NT2/D1 (cell line): ENCODE results near the gene STARD10.

Source experiments
- DNase-seq: peaks from one replicate; pipeline ENCODE4 v3.0.0-alpha.2; 2011; ENCODE audit warnings: low read depth, low spot score
- H3K27me3 ChIP-seq: 2 replicates; pipeline ENCODE4 v1.6.0; 2011; ENCODE audit warnings: mild to moderate bottlenecking; ENCODE audit not compliant: insufficient read length, insufficient read depth
- H3K36me3 ChIP-seq: 2 replicates; pipeline ENCODE4 v1.6.1; 2011; ENCODE audit warnings: mild to moderate bottlenecking, low read length, mixed read lengths; ENCODE audit not compliant: insufficient read depth, insufficient read length
- H3K4me1 ChIP-seq: 2 replicates; pipeline ENCODE4 v1.5.1; 2011; ENCODE audit not compliant: insufficient read depth, insufficient read length
- H3K4me3 ChIP-seq: 2 replicates; pipeline ENCODE4 v1.5.1; 2011; ENCODE audit warnings: low read depth; ENCODE audit not compliant: insufficient read length
- H3K9ac ChIP-seq: 2 replicates; pipeline ENCODE4 v1.6.0; 2011; ENCODE audit warnings: low read depth; ENCODE audit not compliant: insufficient read length
- H3K9me3 ChIP-seq: 2 replicates; pipeline ENCODE4 v1.5.1; 2011; ENCODE audit warnings: mild to moderate bottlenecking, low read length; ENCODE audit not compliant: insufficient read depth
- SUZ12 ChIP-seq: IDR thresholded peaks from 2 replicates; pipeline ENCODE4 v1.6.1; 2011; ENCODE audit not compliant: insufficient read length, insufficient read depth; ENCODE audit errors: extremely low read depth
- YY1 ChIP-seq: IDR thresholded peaks from 2 replicates; pipeline ENCODE4 v1.6.1; 2011; ENCODE audit not compliant: insufficient read length, insufficient read depth
- ZNF274 ChIP-seq: IDR thresholded peaks from 2 replicates; pipeline ENCODE4 v1.6.1; 2011; ENCODE audit warnings: mild to moderate bottlenecking, low read depth, low read length

The STARD10 gene

GRCh38 chr11:72741429-72741833 lies 52.4 kb downstream of the STARD10 start:
- H3K9ac ChIP-seq, result peak overlapping the region; percentile 56
- no peaks in the 10 kb centered on the region for H3K36me3 ChIP-seq
- DNase-seq, result no peak
- H3K27me3 ChIP-seq, result no peaks in the 10 kb centered on the region
- H3K4me3 ChIP-seq, result no peak overlapping the region
- peaks cover 23% of the 10 kb centered on the region for H3K4me1 ChIP-seq
- no peaks in the 10 kb centered on the region for H3K9me3 ChIP-seq
- TF ChIP-seq ZNF274 (no peak), YY1 (no peak), SUZ12 (no peak)

- Histone ChIP-seq H3K4me1 (peaks cover 26% of the 10 kb centered on the region), H3K27me3 (no peaks in the 10 kb centered on the region), H3K36me3 (no peaks in the 10 kb centered on the region), H3K9ac (no peak overlapping the region), H3K4me3 (no peak overlapping the region), H3K9me3 (no peaks in the 10 kb centered on the region)
- no peak for DNase-seq
- TF ChIP-seq SUZ12, result no peak
- TF ChIP-seq ZNF274, result no peak
- TF ChIP-seq YY1, result no peak
These were observed 53.1 kb downstream of the STARD10 start for GRCh38 chr11:72740562-72741428.

GRCh38 chr11:72740060-72740424 lies 53.8 kb downstream of the STARD10 start:
- Histone ChIP-seq H3K36me3 (no peaks in the 10 kb centered on the region), H3K27me3 (no peaks in the 10 kb centered on the region), H3K9ac (no peak overlapping the region), H3K4me1 (peaks cover 26% of the 10 kb centered on the region), H3K4me3 (no peak overlapping the region), H3K9me3 (no peaks in the 10 kb centered on the region)
- no peak for DNase-seq
- TF ChIP-seq ZNF274, result no peak
- no peak for TF ChIP-seq YY1
- TF ChIP-seq SUZ12, result no peak

GRCh38 chr11:72739240-72740059 lies 54.4 kb downstream of the STARD10 start:
- H3K4me3 ChIP-seq, result no peak overlapping the region

GRCh38 chr11:72738199-72739141 lies 55.4 kb downstream of the STARD10 start:
- DNase-seq, result no peak
- Histone ChIP-seq H3K36me3 (no peaks in the 10 kb centered on the region), H3K4me1 (peaks cover 26% of the 10 kb centered on the region), H3K9me3 (no peaks in the 10 kb centered on the region), H3K4me3 (no peak overlapping the region), H3K9ac (no peak overlapping the region), H3K27me3 (no peaks in the 10 kb centered on the region)
- no peak for TF ChIP-seq ZNF274
- TF ChIP-seq SUZ12, result no peak
- TF ChIP-seq YY1, result no peak

More at GRCh38 chr11:72739240-72740059, 54.4 kb downstream of the STARD10 start:
- Histone ChIP-seq H3K36me3 (no peaks in the 10 kb centered on the region), H3K9ac (no peak overlapping the region), H3K27me3 (no peaks in the 10 kb centered on the region), H3K4me1 (peaks cover 26% of the 10 kb centered on the region), H3K9me3 (no peaks in the 10 kb centered on the region)
- DNase-seq, result no peak
- no peak for TF ChIP-seq SUZ12
- TF ChIP-seq YY1, result no peak
- no peak for TF ChIP-seq ZNF274

GRCh38 chr11:72737336-72737735 lies 56.5 kb downstream of the STARD10 start:
- peaks cover 26% of the 10 kb centered on the region for H3K4me1 ChIP-seq
- TF ChIP-seq YY1 (no peak), ZNF274 (no peak), SUZ12 (no peak)
- no peak overlapping the region for H3K4me3 ChIP-seq
- no peak overlapping the region for H3K9ac ChIP-seq
- H3K27me3 ChIP-seq, result no peaks in the 10 kb centered on the region
- H3K9me3 ChIP-seq, result no peaks in the 10 kb centered on the region
- H3K36me3 ChIP-seq, result peaks cover 1% of the 10 kb centered on the region
- no peak for DNase-seq
